WI38 (cell line): ENCODE data around the gene OR52E6.

Experiments used
- H3K4me3 ChIP-seq: 2 replicates; pipeline ENCODE4 v1.5.1; 2011; ENCODE audit warnings: low read depth, mild to moderate bottlenecking, control low read depth, low read length
- CTCF ChIP-seq: IDR thresholded peaks from 2 replicates; pipeline ENCODE4 v1.5.1; 2012; ENCODE audit warnings: low read depth, mild to moderate bottlenecking, control low read depth, low read length

OR52E6 gene

GRCh38 chr11:5841797-5842196 is at the start of gene OR52E6:
TSS of gene OR52E6 (minus strand) at chr11:5841897. CDS start at chr11:5841897, 0 bp downstream.
- H3K4me3 ChIP-seq: no peak within 1 kb of the TSS
- no peak for TF ChIP-seq CTCF

- H3K4me3 ChIP-seq: no peak overlapping the region
- no peak for TF ChIP-seq CTCF
Measured at GRCh38 chr11:5891216-5891800, 49.6 kb upstream of the OR52E6 start.

- no peak for TF ChIP-seq CTCF
Measured at GRCh38 chr11:5887661-5888060, 46.0 kb upstream of the OR52E6 start.

GRCh38 chr11:5887172-5887571 is 45.5 kb upstream of the OR52E6 start:
- no peak for TF ChIP-seq CTCF

More at GRCh38 chr11:5887661-5888060, 46.0 kb upstream of the OR52E6 start:
- H3K4me3 ChIP-seq: no peak overlapping the region

GRCh38 chr11:5881756-5882155 is 40.1 kb upstream of the OR52E6 start:
- H3K4me3 ChIP-seq: no peak overlapping the region
- no peak for TF ChIP-seq CTCF

More at GRCh38 chr11:5887172-5887571, 45.5 kb upstream of the OR52E6 start:
- H3K4me3 ChIP-seq: no peak overlapping the region

- TF ChIP-seq CTCF: no peak
- no peak within 1 kb of the TSS for H3K4me3 ChIP-seq
Measured at GRCh38 chr11:5880329-5880728, 38.6 kb upstream of the OR52E6 start, which contains the start of gene OR52E4. TSS of gene OR52E4 (plus strand) at chr11:5880629. CDS start at chr11:5884293, 3,664 bp downstream.

- no peak overlapping the region for H3K4me3 ChIP-seq
- no peak for TF ChIP-seq CTCF
Measured at GRCh38 chr11:5878564-5878963, 36.9 kb upstream of the OR52E6 start.
